Mesenchymal stem cell (in vitro differentiated cells and primary cell): Measurements from ENCODE around the gene ATRNL1.
"Not testable (repeated sequence)": the region's sequence is repeated elsewhere in the genome, so short reads cannot be mapped to it uniquely, and the experiment has no call there.

ENCODE experiments used
- DNase-seq: peaks from one replicate; pipeline ENCODE4 v3.0.0-alpha.2; 2013
- H2AFZ ChIP-seq: one replicate; pipeline ENCODE4 v1.6.1; 2013; ENCODE audit warnings: low read depth, mild to moderate bottlenecking, control low read depth, inconsistent platforms, low read length, moderate library complexity
- H2AK5ac ChIP-seq: 2 replicates; pipeline ENCODE4 v1.6.1; 2013; ENCODE audit warnings: low read length, moderate library complexity, mild to moderate bottlenecking, inconsistent platforms; ENCODE audit not compliant: severe bottlenecking
- H2BK120ac ChIP-seq: one replicate; pipeline ENCODE4 v1.6.1; 2013; ENCODE audit warnings: low read depth, mild to moderate bottlenecking, inconsistent platforms, low read length, moderate library complexity
- H2BK12ac ChIP-seq, 2 experiments: one replicate each; pipeline ENCODE4 v1.6.1; 2013; ENCODE audit warnings: inconsistent platforms in 2 of 2, low read length in 2 of 2, mild to moderate bottlenecking in 2 of 2, moderate library complexity in 2 of 2, control low read depth in 1 of 2
- H2BK15ac ChIP-seq: one replicate; pipeline ENCODE4 v1.6.1; 2013; ENCODE audit warnings: mild to moderate bottlenecking, low read depth, inconsistent platforms; ENCODE audit not compliant: poor library complexity, severe bottlenecking
- H2BK5ac ChIP-seq: 2 replicates; pipeline ENCODE4 v1.6.1; 2013; ENCODE audit warnings: low read depth, mild to moderate bottlenecking, low read length, control low read depth, inconsistent platforms; ENCODE audit not compliant: poor library complexity, severe bottlenecking
- H3K14ac ChIP-seq, 2 experiments: one replicate each; pipeline ENCODE4 v1.6.1; 2013; ENCODE audit warnings: inconsistent platforms in 2 of 2, low read length in 2 of 2, control low read depth in 1 of 2, mild to moderate bottlenecking in 1 of 2, moderate library complexity in 1 of 2
- H3K18ac ChIP-seq, 2 experiments: one replicate each; pipeline ENCODE4 v1.6.1; 2013; ENCODE audit warnings: inconsistent platforms in 2 of 2, low read length in 2 of 2, control low read depth in 1 of 2, low read depth in 1 of 2, mild to moderate bottlenecking in 1 of 2
- H3K23ac ChIP-seq, 2 experiments: one replicate each; pipeline ENCODE4 v1.6.1; 2013; ENCODE audit warnings: inconsistent platforms in 2 of 2, low read length in 2 of 2, mild to moderate bottlenecking in 2 of 2, moderate library complexity in 2 of 2, control low read depth in 1 of 2
- H3K27ac ChIP-seq: 2 replicates; pipeline ENCODE4 v1.5.1; 2013; ENCODE audit warnings: mild to moderate bottlenecking, moderate library complexity, low read length, control low read depth, inconsistent platforms; ENCODE audit not compliant: poor library complexity, severe bottlenecking
- H3K27me3 ChIP-seq, 2 experiments: 2 replicates each; pipeline versions ENCODE4 v1.6.1 to v1.7.0; 2013; ENCODE audit warnings: low read length in 2 of 2, mild to moderate bottlenecking in 2 of 2, moderate library complexity in 2 of 2, control low read depth in 1 of 2, inconsistent platforms in 1 of 2; ENCODE audit not compliant: control insufficient read depth in 1 of 2, insufficient read depth in 1 of 2
- H3K36me3 ChIP-seq, 2 experiments: 2 replicates each; pipeline versions ENCODE4 v1.6.1 to v1.7.0; 2013; ENCODE audit warnings: low read length in 2 of 2, control low read depth in 1 of 2, inconsistent platforms in 1 of 2, low read depth in 1 of 2, mild to moderate bottlenecking in 1 of 2; ENCODE audit not compliant: insufficient read depth in 2 of 2, control insufficient read depth in 1 of 2
- H3K4ac ChIP-seq, 2 experiments: one replicate each; pipeline ENCODE4 v1.6.1; 2013; ENCODE audit warnings: inconsistent platforms in 2 of 2, low read length in 2 of 2, mild to moderate bottlenecking in 2 of 2, moderate library complexity in 2 of 2, control low read depth in 1 of 2, low read depth in 1 of 2
- H3K4me1 ChIP-seq: 2 replicates; pipeline ENCODE4 v1.6.1; 2013; ENCODE audit warnings: low read depth, low read length, control low read depth; ENCODE audit not compliant: control insufficient read depth, insufficient read depth
- H3K4me2 ChIP-seq: 2 replicates; pipeline ENCODE4 v1.6.1; 2013; ENCODE audit warnings: low read length, mild to moderate bottlenecking, inconsistent platforms; ENCODE audit not compliant: poor library complexity, severe bottlenecking
- H3K4me3 ChIP-seq, 2 experiments: 2 replicates each; pipeline versions ENCODE4 v1.5.1 to v1.7.0; 2013; ENCODE audit warnings: low read length in 2 of 2, mild to moderate bottlenecking in 2 of 2, control low read depth in 1 of 2, low read depth in 1 of 2; ENCODE audit not compliant: insufficient read depth in 1 of 2
- H3K79me1 ChIP-seq: replicated peaks from 2 replicates; pipeline ENCODE4 v1.6.1; 2013; ENCODE audit warnings: mild to moderate bottlenecking, control low read depth, low read length, inconsistent platforms; ENCODE audit not compliant: poor library complexity, severe bottlenecking
- H3K9ac ChIP-seq: 2 replicates; pipeline ENCODE4 v1.7.0; 2013; ENCODE audit warnings: mild to moderate bottlenecking, low read length, moderate library complexity
- H3K9me3 ChIP-seq: 2 replicates; pipeline ENCODE4 v1.7.0; 2013; ENCODE audit warnings: mild to moderate bottlenecking, low read length; ENCODE audit not compliant: control insufficient read depth
- H4K8ac ChIP-seq: one replicate; pipeline ENCODE4 v1.6.1; 2013; ENCODE audit warnings: inconsistent platforms, mild to moderate bottlenecking, low read length, moderate library complexity
- H4K91ac ChIP-seq: one replicate; pipeline ENCODE4 v1.6.1; 2013; ENCODE audit warnings: mild to moderate bottlenecking, low read length, inconsistent platforms
- WGBS: methylation state at CpG from one replicate; pipeline ENCODE4 v1.1.7; 2013; ENCODE audit warnings: mixed read lengths; 5-methylcytosine and 5-hydroxymethylcytosine counted together

Gene ATRNL1

DNA sequence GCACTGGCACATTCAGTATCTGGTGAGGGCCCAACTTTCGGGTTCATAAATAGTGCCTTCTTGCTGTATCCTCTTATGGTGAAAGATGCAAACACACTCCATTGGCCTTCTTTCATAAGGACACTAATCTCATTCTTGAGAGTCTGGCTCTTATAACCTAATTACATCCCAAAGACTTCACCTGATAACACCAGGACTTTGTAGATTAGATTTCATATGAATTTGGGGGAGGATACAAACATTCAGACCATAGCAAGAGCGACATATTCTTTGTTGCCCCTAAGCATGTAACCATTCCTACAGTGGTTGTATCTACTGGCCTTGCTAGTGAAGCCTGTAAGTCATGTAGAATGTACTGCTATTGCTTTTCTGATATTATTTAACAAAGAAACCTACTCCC lies 654.6 kb downstream of the ATRNL1 start:
- H3K4ac ChIP-seq: no peak overlapping the region
- no peak for DNase-seq
- H3K14ac ChIP-seq: no peak overlapping the region
- no peak overlapping the region for H2AFZ ChIP-seq
- no peaks in the 10 kb centered on the region for H3K27me3 ChIP-seq
- no peaks in the 10 kb centered on the region for H3K4me1 ChIP-seq
- H2BK5ac ChIP-seq: no peak overlapping the region
- no peak overlapping the region for H4K8ac ChIP-seq
- no peaks in the 10 kb centered on the region for H3K79me1 ChIP-seq
- no peak overlapping the region for H4K91ac ChIP-seq
- no peak overlapping the region for H3K4me2 ChIP-seq
- H3K4me3 ChIP-seq: no peak overlapping the region
- H3K9me3 ChIP-seq: no peaks in the 10 kb centered on the region
- H2BK12ac ChIP-seq: no peak overlapping the region
- 100% methylated on average over 1 of the region's 2 CpGs for WGBS
- H2BK120ac ChIP-seq: no peak overlapping the region
- H3K36me3 ChIP-seq: no peaks in the 10 kb centered on the region
- no peak overlapping the region for H3K27ac ChIP-seq
- H3K18ac ChIP-seq: no peak overlapping the region
- H2AK5ac ChIP-seq: no peak overlapping the region
- H3K9ac ChIP-seq: no peak overlapping the region
- H2BK15ac ChIP-seq: no peak overlapping the region
- H3K23ac ChIP-seq: no peak overlapping the region

DNA sequence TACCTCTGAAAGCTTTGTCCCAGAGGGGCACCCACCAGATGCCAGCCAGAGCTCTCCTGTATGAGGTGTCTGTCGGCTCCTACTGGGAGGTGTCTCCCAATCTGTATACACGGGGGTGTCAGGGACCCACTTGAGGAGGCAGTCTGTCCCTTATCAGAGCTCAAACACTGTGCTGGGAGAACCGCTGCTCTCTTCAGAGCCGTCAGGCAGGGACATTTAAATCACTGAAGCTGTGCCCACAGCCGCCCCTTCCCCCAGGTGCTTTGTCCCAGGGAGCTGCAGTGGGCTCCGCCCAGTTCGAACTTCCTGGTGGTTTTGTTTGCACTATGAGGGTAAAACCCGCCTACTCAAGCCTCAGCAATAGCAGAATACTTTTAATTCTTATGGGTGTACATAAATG lies 665.3 kb downstream of the ATRNL1 start:
- not testable (repeated sequence) for H3K9ac ChIP-seq, H3K23ac ChIP-seq, H2AK5ac ChIP-seq, H3K4ac ChIP-seq, H4K91ac ChIP-seq, H3K4me3 ChIP-seq, H2BK120ac ChIP-seq, H3K14ac ChIP-seq, DNase-seq, H3K27me3 ChIP-seq, H4K8ac ChIP-seq, H3K4me2 ChIP-seq, H3K18ac ChIP-seq, H2AFZ ChIP-seq, H2BK12ac ChIP-seq, H3K4me1 ChIP-seq, H3K36me3 ChIP-seq, H3K27ac ChIP-seq, H2BK5ac ChIP-seq, H3K9me3 ChIP-seq, H2BK15ac ChIP-seq, H3K79me1 ChIP-seq
- 81% methylated on average over 7 of the region's 8 CpGs for WGBS

DNA sequence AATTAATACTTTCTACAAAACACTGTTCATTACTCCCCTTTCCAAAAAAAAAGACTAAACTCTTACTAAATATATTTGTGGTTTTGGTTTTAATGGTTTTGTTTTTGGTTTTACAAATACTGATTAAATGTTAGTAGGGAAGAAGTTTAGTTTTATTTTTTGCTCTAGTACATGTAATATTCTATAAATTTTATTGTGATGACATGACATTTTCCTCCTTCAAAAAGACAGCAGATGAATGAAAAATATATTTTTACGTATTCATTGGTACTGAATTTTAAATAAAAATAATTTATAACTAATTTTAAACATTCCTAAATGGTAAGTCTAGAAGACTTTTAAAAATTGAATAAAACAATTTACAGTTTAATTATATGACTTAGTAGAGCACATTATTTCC lies 667.0 kb downstream of the ATRNL1 start:
- no peak overlapping the region for H4K8ac ChIP-seq
- H3K4me2 ChIP-seq: no peak overlapping the region
- H3K4me3 ChIP-seq: no peak overlapping the region
- H2AK5ac ChIP-seq: no peak overlapping the region
- no peak overlapping the region for H2AFZ ChIP-seq
- no peak overlapping the region for H2BK15ac ChIP-seq
- no peak overlapping the region for H3K4ac ChIP-seq
- no peaks in the 10 kb centered on the region for H3K9me3 ChIP-seq
- H3K18ac ChIP-seq: no peak overlapping the region
- H2BK120ac ChIP-seq: no peak overlapping the region
- H3K9ac ChIP-seq: no peak overlapping the region
- H3K27ac ChIP-seq: no peak overlapping the region
- H2BK5ac ChIP-seq: no peak overlapping the region
- no peak overlapping the region for H4K91ac ChIP-seq
- no peaks in the 10 kb centered on the region for H3K27me3 ChIP-seq
- no peaks in the 10 kb centered on the region for H3K36me3 ChIP-seq
- no peak overlapping the region for H3K14ac ChIP-seq
- WGBS: no CpG with 5 or more reads among the region's 1 CpG
- H3K23ac ChIP-seq: no peak overlapping the region
- no peak for DNase-seq
- no peaks in the 10 kb centered on the region for H3K4me1 ChIP-seq
- no peak overlapping the region for H2BK12ac ChIP-seq
- no peaks in the 10 kb centered on the region for H3K79me1 ChIP-seq

DNA sequence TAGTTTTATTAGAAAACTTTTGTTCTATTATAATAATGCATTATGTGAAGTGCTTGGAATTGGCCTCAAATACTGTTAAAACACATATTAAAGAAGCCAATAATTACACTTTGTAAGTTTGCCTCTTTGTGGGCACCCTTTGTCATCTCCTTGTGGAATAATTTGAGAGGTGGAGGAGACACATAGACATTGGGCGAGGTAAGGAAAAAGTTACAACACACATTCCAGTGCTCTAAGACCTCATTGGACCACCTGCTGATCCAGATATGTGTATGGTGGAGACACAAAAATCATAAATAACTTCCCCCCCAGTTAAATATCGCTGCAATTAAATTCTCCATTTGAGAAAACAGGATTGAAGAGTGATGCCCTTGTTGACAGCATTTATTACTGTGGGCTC lies 668.0 kb downstream of the ATRNL1 start:
- Histone ChIP-seq H3K79me1 (no peaks in the 10 kb centered on the region), H3K18ac (no peak overlapping the region), H3K4ac (no peak overlapping the region), H3K27ac (no peak overlapping the region), H3K4me3 (no peak overlapping the region), H2AK5ac (no peak overlapping the region), H2BK120ac (no peak overlapping the region), H2AFZ (no peak overlapping the region), H4K91ac (no peak overlapping the region), H2BK12ac (no peak overlapping the region), H3K14ac (no peak overlapping the region), H3K4me2 (no peak overlapping the region), H4K8ac (no peak overlapping the region), H3K36me3 (no peaks in the 10 kb centered on the region), H2BK5ac (no peak overlapping the region), H3K9ac (no peak overlapping the region), H3K27me3 (no peaks in the 10 kb centered on the region), H3K23ac (no peak overlapping the region), H2BK15ac (no peak overlapping the region), H3K9me3 (no peaks in the 10 kb centered on the region), H3K4me1 (no peaks in the 10 kb centered on the region)
- 100% methylated on average over 1 of the region's 2 CpGs for whole genome bisulfite sequencing
- no peak for DNase-seq
